ENCODE data around the gene TMEM161B. TPM values are rescaled to one million over a fixed set of nuclear protein-coding genes. Genes with fewer than 3 reads are reported as not detected.
"Not testable (repeated sequence)": the region's sequence is repeated elsewhere in the genome, so short reads cannot be mapped to it uniquely, and the experiment has no call there.

TMEM161B gene
- total RNA-seq, 1 donor: 7.5 TPM

GRCh38 chr5:88188458-88189132 lies 80.0 kb downstream of the TMEM161B start:
- peak in 2 of 3 donors; percentile 10 to 14 for DNase-seq (ENCODE audit: low read depth in 2 of 3, low spot score in 2 of 3)

- DNase-seq (ENCODE audit: low read depth in 2 of 3, low spot score in 2 of 3): no peak
Observed at GRCh38 chr5:88183255-88183654, 85.4 kb downstream of the TMEM161B start.

DNA sequence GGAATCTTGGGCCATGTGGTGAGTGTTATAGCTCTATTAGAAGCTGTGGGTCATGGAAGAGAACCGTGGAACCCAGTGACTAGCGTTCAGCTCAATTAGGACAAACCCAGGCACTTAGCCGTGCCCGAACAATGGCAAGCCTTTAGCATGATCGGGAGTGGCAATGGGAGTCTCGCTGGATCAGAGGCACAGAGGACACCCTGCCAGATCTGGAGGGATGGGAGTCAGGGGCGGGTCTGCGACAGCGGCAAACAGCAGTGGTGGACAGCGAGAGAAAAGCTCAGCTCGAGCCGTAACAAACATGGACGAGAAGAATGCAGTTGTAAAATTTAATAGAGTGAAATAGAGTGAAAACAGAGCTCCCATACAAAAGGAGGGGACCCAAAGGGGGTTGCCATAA lies 91.2 kb downstream of the TMEM161B start:
- DNase-seq (ENCODE audit: low read depth in 2 of 3, low spot score in 2 of 3): not testable (repeated sequence)

GRCh38 chr5:88172847-88173758 lies 95.5 kb downstream of the TMEM161B start:
- DNase-seq (ENCODE audit: low read depth in 2 of 3, low spot score in 2 of 3): no peak

- DNase-seq (ENCODE audit: low read depth in 2 of 3, low spot score in 2 of 3): no peak
Observed at GRCh38 chr5:88159591-88159990, 109.1 kb downstream of the TMEM161B start.

DNA sequence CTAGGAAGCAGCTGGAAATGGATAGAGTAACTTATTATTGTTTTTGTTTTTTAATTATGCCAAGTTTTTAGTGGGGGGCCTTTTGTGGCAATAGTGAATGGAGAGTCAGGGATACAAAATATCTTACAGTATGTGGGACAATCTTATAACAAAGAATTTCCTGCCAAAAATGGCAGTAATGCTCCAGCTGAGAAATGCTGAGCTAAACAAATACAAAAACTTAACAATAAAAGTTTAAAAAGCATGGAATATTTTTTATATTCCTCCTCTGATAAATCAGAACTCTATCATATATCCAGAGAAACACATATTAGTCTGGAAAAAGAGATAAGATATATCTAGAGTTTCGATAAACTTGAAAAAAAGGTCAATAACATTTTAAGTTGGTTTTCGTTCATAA lies 110.6 kb downstream of the TMEM161B start:
- DNase-seq (ENCODE audit: low read depth in 2 of 3, low spot score in 2 of 3): no peak

DNA sequence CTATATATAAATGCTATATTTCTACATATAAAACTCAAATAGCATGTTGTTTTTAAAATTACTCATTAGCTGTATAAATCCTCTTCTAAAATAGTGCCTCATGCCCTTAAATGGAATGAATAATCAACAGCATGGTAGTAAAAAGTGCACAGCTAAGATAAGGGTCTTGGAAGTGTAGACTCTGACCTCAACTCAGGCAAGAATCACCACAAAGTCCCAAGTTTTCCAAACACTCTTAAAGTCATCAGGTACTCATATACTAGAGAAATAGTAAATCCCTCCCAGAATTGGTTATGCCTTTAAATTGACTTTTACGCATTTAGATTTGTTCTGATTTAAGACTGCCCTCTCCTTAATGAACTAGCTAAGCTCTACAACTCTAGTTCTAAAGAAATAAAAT lies 113.8 kb downstream of the TMEM161B start:
- DNase-seq (ENCODE audit: low read depth in 2 of 3, low spot score in 2 of 3): no peak

- no peak for DNase-seq (ENCODE audit: low read depth in 2 of 3, low spot score in 2 of 3)
Observed at GRCh38 chr5:88150747-88151146, 117.9 kb downstream of the TMEM161B start.

DNA sequence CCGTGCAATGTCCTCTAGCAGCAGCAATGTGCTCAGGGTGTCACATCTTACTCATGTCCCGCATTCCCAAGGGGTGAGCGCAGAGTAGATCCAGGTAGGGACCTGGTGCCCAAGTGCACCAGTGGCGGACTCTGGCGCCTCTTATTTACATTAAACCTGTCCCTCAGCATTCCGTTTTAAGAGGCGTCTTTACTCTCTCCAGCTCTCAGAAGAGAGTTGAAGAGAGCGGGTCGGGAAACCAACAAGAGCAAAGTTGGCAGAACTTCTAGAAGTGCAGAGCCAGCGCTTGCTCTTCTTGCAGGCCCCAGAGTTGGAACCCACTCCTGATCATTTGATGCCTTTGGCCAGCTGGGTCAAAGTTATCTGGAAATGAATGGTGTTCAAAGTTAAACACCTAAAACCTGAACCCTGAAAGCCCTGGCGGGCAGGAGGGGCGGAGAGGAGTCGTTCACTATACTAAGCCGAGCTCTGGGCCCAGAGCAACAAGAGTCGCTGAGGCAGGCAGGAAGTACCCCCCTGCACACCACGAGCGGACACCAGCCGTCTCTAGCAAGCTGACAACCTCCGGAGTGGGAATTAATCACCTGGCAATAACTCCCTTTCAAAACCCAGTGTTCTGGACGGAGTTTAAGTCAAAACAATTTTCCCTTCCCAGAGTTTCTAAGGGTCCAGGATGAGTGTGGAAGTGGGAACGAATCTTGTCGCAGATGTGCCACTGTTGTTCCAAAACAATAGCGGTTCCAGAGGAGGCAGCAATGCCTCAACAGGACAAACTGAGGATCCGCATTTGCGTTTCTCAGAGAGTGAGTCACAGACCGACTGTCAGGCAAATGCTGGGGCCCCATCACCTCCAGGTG lies 122.8 kb downstream of the TMEM161B start:
- DNase-seq (ENCODE audit: low read depth in 2 of 3, low spot score in 2 of 3): peak in 2 of 3 donors; percentile 17 to 36

- DNase-seq (ENCODE audit: low read depth in 2 of 3, low spot score in 2 of 3): no peak
Observed at GRCh38 chr5:88145221-88145610, 123.4 kb downstream of the TMEM161B start.

Small RNA genes lying within 50 kb of the gene (small RNA-seq; reads per million reads assigned to genes)
- gene RNA5SP187: not detected
